ENCODE measurements around the gene OR2B2. TPM values are rescaled to one million over a fixed set of nuclear protein-coding genes. Genes with fewer than 3 reads are reported as not detected.

The OR2B2 gene
- not detected in 2 replicates for total RNA-seq

DNA sequence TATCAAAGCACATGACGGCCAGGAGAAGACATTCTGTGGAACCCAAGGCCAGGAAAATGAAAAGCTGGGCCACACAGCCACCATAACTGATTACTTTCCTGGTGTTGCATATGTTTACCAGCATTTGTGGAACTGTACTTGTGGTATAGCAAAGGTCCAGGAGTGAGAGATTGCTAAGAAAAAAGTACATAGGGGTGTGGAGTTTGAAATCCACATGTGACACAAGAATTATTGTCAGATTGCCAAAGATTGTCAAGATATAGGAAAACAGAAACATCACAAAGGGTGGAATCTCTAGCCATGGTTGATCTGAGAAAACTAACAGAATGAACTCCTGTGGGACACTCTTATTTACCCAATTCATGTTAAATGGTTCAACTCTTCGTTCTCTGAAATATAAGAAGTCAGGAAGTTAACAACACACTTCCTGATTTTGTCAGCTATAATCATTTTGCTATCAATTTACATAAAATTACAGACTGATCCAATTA lies at the start of gene OR2B2:
Gene OR2B2 (minus strand): TSS at position 441 of the 491 bp plus-strand sequence. CDS start 77 bp downstream, at position 364.

DNA sequence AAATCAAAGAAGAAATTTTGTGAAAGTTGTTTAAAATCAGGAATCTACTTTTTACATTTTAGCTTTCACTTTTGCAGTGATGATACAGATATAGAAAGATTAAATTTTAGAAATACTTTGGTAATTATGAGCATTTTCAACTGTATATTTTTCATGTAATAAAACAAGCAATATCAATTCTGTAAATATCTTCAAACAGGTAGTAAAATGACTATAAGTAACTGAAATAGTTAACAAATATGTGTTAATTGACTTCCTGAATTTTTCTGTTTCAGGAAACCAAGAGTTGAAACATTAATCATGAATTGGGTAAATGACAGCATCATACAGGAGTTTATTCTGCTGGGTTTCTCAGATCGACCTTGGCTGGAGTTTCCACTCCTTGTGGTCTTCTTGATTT lies 44.7 kb upstream of the OR2B2 start, which contains the start of gene OR2B6:
Gene OR2B6 (plus strand): TSS at position 301 of the 400 bp plus-strand sequence. CDS start 0 bp downstream, at position 301.

Other genes starting within 250 kb of the OR2B2 start
- gene OR2B6, start 44.8 kb upstream of the OR2B2 start, total RNA-seq: 0.07 TPM in 1 of 2 replicates, not detected in the other
- gene ZNF165, start 168.2 kb upstream of the OR2B2 start, total RNA-seq: 0.13 and 0.26 TPM in 2 replicates
- gene ZSCAN16, start 212.2 kb upstream of the OR2B2 start, total RNA-seq: 1.7 and 2.2 TPM in 2 replicates
- 23.0 and 26.4 TPM in 2 replicates for gene ZKSCAN8, start 229.5 kb upstream of the OR2B2 start, total RNA-seq

All from smooth muscle cell of the pulmonary artery (primary cell).